HG02870 (cell line): ENCODE measurements around the gene ADRA2B.

ENCODE experiments used
- ATAC-seq: cut with Tn5 transposase; IDR thresholded peaks from one replicate; pipeline ENCODE4 v1.9.1; 2021; ENCODE audit warnings: mild to moderate bottlenecking, moderate library complexity; ENCODE audit not compliant: unreplicated experiment

Gene ADRA2B

GRCh38 chr2:96106991-96107707 is 9.2 kb downstream of the ADRA2B start:
- no peak for ATAC-seq

GRCh38 chr2:96105994-96106715 is 10.2 kb downstream of the ADRA2B start:
- ATAC-seq = no peak

- no peak for ATAC-seq
Measured at GRCh38 chr2:96105152-96105915, 11.0 kb downstream of the ADRA2B start.

DNA sequence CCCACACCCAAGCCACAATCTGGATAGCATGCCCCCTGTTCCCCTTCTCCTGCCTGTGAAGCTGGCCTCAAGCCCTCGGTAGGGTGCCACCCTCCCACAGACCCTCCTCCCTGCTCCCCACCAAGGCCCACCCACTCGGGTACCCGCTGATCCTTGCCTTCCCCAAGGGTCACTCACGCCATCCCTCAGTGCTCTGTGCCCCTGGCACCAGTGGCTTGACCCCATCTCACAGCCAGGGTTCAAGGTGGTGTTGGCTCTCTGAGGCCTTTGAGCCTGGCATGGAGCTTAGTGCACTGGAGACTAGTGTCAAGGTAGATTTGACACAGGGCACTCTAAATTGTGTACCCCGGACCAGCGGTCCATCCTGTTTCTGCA is 11.9 kb downstream of the ADRA2B start:
- ATAC-seq = no peak

GRCh38 chr2:96103761-96104486 is 12.4 kb downstream of the ADRA2B start:
- no peak for ATAC-seq

- no peak for ATAC-seq
Measured at GRCh38 chr2:96103187-96103601, 13.2 kb downstream of the ADRA2B start.

- no peak for ATAC-seq
Measured at GRCh38 chr2:96102596-96103186, 13.7 kb downstream of the ADRA2B start.

GRCh38 chr2:96100893-96101304 is 15.5 kb downstream of the ADRA2B start:
- ATAC-seq = no peak

DNA sequence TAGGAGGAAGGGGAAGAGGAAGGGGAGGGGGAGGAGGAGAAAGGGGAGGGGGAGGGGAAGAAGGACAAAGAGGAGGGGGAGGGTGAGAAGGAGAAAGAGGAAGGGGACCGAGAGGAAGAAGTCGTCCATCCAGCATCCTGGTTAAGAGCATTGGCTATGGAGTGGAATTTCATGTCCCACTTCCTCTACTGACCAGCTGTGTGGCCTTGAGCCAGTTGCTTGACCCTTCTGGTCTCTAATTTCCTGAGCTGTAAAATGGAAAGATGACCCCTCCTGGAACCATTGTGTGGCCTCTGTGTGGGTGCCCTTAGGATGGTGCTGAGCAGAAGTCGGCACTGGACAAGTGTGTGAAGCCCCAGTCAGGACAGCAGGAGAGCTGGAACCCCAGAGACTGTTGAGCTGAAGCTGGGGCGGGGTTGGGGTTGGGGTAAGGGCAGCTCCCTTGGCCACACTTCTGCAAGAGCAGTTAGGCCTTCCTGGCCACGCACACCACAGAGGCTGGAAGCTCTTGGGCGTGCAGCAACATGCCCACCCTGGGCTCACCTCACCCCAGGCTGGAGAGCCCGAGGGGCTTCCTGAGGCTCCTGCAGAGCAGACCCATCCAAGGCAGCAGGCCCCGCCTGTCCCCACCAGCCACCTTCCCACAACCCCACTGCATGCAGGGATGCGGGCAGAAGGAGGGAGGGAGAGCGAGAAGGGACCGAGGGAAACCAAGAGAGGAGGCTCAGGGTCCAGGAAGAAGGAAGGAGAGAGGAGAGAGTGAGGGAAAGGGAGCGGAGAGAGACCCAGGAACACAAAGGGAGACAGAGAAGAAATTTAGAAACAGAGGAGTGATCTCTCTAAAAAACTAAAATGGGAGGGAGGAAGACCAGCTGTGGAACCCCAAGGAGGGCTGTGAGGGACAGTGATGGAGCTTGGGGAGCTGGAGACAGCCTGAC is 16.2 kb downstream of the ADRA2B start:
- ATAC-seq = no peak

GRCh38 chr2:96098900-96099590 is 17.3 kb downstream of the ADRA2B start:
- no peak for ATAC-seq

DNA sequence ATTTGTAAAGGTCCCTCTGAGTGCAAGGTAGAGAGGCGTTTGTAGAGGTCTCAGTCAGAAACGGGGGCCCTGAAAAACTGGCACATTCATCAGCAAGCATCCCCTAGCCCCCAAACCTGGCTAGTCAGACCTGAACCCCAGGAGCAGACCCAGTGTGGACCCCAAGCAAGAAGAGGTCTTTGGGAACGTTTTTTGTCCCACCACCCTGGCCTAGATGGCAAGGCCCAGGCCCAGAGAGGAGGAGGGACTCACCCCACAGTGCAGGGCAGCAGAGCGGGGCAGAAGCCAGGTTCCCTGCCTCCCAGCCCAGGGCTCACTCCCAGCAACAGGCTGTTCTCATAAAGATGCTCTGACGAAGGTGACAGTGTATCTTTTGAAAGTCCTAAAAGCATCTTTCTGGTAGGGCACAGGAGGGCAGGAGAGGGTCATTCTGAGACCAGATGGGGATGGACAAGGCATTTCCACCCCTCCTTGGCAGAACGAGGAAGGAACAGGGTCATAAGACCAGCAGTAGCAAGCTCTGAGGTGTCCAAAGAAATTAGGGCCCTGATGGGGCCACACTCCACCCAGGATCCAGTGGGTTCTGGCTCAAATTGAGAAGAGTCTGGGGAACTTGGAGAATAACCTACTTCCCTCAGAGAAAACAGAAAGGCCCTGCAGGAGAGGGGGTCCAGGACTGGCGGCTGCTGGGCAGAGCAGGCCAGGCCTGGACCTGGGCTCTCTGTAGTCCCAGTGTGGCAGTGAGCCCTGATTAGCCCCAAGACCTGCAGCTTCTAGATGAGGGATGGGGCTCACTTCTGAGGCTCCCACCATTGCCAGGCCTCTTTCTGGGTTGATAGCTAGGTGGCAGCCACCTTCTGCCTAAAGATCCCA is 18.2 kb downstream of the ADRA2B start:
- no peak for ATAC-seq

DNA sequence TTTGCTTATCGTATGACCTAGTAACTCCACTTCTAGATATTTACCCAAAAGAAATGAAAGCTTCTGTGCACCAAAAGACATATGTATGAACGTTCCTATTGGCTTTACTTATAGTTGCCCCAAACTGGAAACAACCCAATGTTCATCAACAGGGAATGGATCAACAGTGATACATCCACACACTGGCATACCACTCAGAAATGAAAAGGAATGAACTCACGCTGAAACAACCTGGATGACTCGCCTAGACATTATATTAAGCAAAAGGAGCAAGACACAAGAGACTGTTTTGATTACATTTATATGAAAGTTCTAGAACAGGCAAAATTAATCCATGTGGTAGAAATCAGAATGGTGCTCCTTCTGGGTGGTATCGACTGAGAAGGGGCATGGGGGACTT is 18.9 kb downstream of the ADRA2B start:
- ATAC-seq = no peak

GRCh38 chr2:96095116-96095636 is 21.2 kb downstream of the ADRA2B start:
- ATAC-seq = no peak

- no peak for ATAC-seq
Measured at GRCh38 chr2:96093528-96093927, 22.8 kb downstream of the ADRA2B start.

DNA sequence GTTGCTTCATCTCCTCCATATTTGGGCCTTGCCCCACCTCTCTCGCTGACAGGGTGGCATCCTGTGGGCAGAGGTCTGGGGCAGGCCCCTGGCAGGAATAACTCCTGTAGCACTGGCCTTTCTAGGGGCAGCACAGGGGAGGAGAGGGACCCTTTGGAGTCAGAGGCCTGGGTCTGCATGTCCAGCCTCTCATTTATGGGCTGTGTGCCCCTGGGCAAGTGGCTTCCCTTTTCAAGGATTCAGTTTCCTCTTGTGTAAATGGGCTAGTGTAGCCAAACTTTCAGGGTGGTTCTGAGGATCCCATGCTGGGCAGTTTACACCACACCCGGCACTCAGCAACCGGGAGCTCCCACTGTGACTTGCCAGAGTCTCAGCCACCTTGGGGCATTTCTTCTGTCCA is 23.4 kb downstream of the ADRA2B start:
- ATAC-seq = no peak

DNA sequence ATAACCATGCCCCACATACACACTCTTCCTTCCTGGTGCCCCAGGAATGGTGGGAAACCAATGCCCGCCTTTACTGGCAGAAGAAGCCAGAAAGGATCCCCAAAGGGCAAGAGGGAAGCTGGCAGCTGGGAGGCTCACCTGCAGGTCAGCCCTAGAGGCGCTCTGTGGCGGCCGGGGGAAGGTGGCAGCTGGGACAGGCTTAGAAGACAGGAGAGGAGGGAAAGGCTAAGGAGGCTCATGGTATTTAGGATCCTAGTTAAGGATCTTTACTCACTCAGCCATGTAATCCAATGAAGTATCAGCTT is 23.8 kb downstream of the ADRA2B start:
- ATAC-seq = no peak

DNA sequence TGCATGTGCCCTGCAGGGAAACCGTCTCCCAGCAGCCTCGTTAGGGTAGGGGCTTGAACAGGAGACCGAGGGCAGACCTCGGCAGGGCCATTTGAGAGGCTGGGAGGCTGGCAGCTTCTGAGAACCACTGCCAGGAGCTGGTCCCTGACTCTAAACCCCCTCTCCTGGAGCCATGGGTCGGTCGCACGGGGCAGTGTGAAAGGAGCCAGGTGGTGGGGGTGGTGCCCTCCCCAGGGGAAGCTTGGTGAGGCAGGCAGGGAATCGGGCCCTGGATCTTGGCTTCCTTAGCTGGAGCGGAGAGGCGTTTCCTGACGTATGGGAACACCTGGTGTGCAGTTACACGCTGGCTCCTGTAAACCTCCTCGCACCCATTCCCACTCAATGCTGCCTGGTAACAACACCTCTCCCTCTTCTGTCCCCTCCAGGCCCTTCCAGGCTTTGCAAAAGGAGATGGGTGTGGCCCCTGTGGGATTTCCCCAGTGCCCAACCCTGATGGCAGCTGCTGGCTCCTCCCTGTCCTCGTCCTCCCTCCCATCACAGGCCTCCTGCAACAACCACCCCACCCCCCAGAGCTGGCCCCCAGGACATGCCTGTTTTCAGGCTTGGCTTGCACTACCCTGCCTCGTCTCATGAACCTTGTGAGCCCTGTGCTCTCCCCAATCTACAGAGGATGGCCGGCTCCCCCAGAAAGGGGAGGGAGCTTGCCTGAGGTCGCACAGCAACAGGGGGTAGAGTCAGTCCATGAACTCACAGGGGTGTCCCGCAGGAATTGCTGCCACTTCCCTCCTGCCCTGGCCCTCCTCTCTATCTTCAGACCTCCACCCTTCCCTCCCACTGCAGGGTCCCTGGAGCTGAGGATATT is 24.4 kb downstream of the ADRA2B start:
- no peak for ATAC-seq
